ENCODE measurements around the gene F10. TPM values are rescaled to one million over a fixed set of nuclear protein-coding genes. Genes with fewer than 3 reads are reported as not detected.
"Not testable (repeated sequence)": the region's sequence is repeated elsewhere in the genome, so short reads cannot be mapped to it uniquely, and the experiment has no call there.

F10 gene
- polyA plus RNA-seq, 3 donors, result 18.6 to 22.6 (median 21.8) TPM

- no peak for DNase-seq (ENCODE audit: extremely low read depth in 1 of 11, low read depth in 9 of 11, low spot score in 4 of 11)
Measured at GRCh38 chr13:113110852-113111315, 11.7 kb upstream of the F10 start.

- DNase-seq (ENCODE audit: extremely low read depth in 1 of 11, low read depth in 9 of 11, low spot score in 4 of 11), result not testable (repeated sequence)
Measured at GRCh38 chr13:113111821-113112220, 10.8 kb upstream of the F10 start.

- DNase-seq (ENCODE audit: extremely low read depth in 1 of 11, low read depth in 9 of 11, low spot score in 4 of 11), result not testable (repeated sequence)
Measured at GRCh38 chr13:113112475-113112874, 10.1 kb upstream of the F10 start.

- no peak for DNase-seq (ENCODE audit: extremely low read depth in 1 of 11, low read depth in 9 of 11, low spot score in 4 of 11)
Measured at GRCh38 chr13:113112893-113113845, 9.4 kb upstream of the F10 start.

- no peak for DNase-seq (ENCODE audit: extremely low read depth in 1 of 11, low read depth in 9 of 11, low spot score in 4 of 11)
Measured at GRCh38 chr13:113113846-113114271, 8.7 kb upstream of the F10 start.

GRCh38 chr13:113114511-113115362 is 7.9 kb upstream of the F10 start:
- DNase-seq (ENCODE audit: extremely low read depth in 1 of 11, low read depth in 9 of 11, low spot score in 4 of 11), result no peak

- DNase-seq (ENCODE audit: extremely low read depth in 1 of 11, low read depth in 9 of 11, low spot score in 4 of 11), result no peak
Measured at GRCh38 chr13:113115363-113116205, 7.0 kb upstream of the F10 start.

- no peak for DNase-seq (ENCODE audit: extremely low read depth in 1 of 11, low read depth in 9 of 11, low spot score in 4 of 11)
Measured at GRCh38 chr13:113116206-113116800, 6.3 kb upstream of the F10 start.

- no peak for DNase-seq (ENCODE audit: extremely low read depth in 1 of 11, low read depth in 9 of 11, low spot score in 4 of 11)
Measured at GRCh38 chr13:113116871-113117271, 5.7 kb upstream of the F10 start.

GRCh38 chr13:113117335-113117872 is 5.2 kb upstream of the F10 start:
- DNase-seq (ENCODE audit: extremely low read depth in 1 of 11, low read depth in 9 of 11, low spot score in 4 of 11), result no peak

- DNase-seq (ENCODE audit: extremely low read depth in 1 of 11, low read depth in 9 of 11, low spot score in 4 of 11), result no peak
Measured at GRCh38 chr13:113117911-113118260, 4.7 kb upstream of the F10 start.

- DNase-seq (ENCODE audit: extremely low read depth in 1 of 11, low read depth in 9 of 11, low spot score in 4 of 11), result no peak
Measured at GRCh38 chr13:113118261-113119021, 4.2 kb upstream of the F10 start.

- DNase-seq (ENCODE audit: extremely low read depth in 1 of 11, low read depth in 9 of 11, low spot score in 4 of 11), result no peak
Measured at GRCh38 chr13:113119166-113119821, 3.3 kb upstream of the F10 start.

- DNase-seq (ENCODE audit: extremely low read depth in 1 of 11, low read depth in 9 of 11, low spot score in 4 of 11), result no peak
Measured at GRCh38 chr13:113119822-113120189, 2.8 kb upstream of the F10 start.

- no peak for DNase-seq (ENCODE audit: extremely low read depth in 1 of 11, low read depth in 9 of 11, low spot score in 4 of 11)
Measured at GRCh38 chr13:113120300-113121182, 2.1 kb upstream of the F10 start.

GRCh38 chr13:113121183-113121927 is 1.2 kb upstream of the F10 start:
- DNase-seq (ENCODE audit: extremely low read depth in 1 of 11, low read depth in 9 of 11, low spot score in 4 of 11), result no peak
